ENCODE results near the gene MARCHF10.
"Not testable (repeated sequence)": the region's sequence is repeated elsewhere in the genome, so short reads cannot be mapped to it uniquely, and the experiment has no call there.

The MARCHF10 gene

GRCh38 chr17:62692159-62692651, 115.9 kb downstream of the MARCHF10 start:
- DNase-seq (ENCODE audit: low spot score) = no peak
- no peaks in the 10 kb centered on the region for H3K9me3 Mint-ChIP-seq

DNA sequence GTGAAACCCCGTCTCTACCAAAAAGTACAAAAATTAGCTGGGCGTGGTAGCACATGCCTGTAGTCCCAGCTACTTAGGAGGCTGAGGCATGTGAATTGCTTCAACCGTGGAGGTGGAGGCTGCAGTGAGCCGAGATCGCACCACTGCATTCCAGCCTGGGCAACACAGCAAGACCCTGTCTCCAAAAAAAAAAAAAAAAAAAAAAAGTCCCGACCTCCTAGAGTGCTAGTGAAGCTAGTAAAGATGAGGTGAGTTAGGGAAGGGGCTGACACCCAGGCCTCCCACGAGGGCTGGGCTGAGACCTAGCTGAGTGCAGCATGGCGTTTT, 116.6 kb downstream of the MARCHF10 start:
- H3K9me3 Mint-ChIP-seq; H3K4me3 Mint-ChIP-seq; H3K27me3 Mint-ChIP-seq (ENCODE audit: low read depth); H3K27ac Mint-ChIP-seq; DNase-seq (ENCODE audit: low spot score); H3K36me3 Mint-ChIP-seq (ENCODE audit: low read depth); H3K4me1 Mint-ChIP-seq (ENCODE audit: low read depth): not testable (repeated sequence)

More at GRCh38 chr17:62692159-62692651, 115.9 kb downstream of the MARCHF10 start:
- Mint-ChIP-seq H3K27ac (no peak overlapping the region), H3K27me3 (ENCODE audit: low read depth) (no peaks in the 10 kb centered on the region), H3K4me1 (ENCODE audit: low read depth) (no peaks in the 10 kb centered on the region), H3K4me3 (no peak overlapping the region), H3K36me3 (ENCODE audit: low read depth) (no peaks in the 10 kb centered on the region)

DNA sequence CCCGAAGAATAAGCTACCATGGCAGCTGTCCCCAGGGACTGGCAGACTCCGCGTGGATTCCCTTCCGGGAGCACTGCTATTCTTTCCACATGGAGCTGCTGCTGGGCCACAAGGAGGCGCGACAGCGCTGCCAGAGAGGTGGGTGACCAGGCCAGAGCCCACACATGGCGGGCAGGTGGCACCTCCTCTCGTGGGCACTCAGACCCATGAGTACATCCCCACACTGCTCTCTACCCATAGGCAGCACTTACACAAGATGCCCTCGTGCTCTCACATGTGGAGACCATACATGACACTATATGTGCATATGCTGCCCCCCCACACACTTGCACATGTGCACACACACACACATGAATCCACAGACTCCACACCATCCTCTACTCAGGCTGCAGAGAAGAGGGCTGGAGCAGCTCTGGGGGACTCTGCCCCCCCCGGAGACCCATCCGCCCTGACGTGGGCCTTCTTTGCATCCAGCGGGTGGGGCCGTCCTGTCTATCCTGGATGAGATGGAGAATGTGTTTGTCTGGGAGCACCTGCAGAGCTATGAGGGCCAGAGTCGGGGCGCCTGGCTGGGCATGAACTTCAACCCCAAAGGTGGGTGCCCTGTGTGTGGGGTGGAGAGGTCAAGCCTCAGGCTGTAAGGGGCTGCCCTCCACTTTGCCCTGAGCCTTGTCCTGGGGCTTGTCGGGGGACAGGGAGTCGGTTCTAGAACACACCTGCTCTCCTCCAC, 117.8 kb downstream of the MARCHF10 start:
- DNase-seq (ENCODE audit: low spot score) = no peak
- Mint-ChIP-seq H3K27ac (no peak overlapping the region), H3K27me3 (ENCODE audit: low read depth) (no peaks in the 10 kb centered on the region), H3K9me3 (no peaks in the 10 kb centered on the region), H3K36me3 (ENCODE audit: low read depth) (no peaks in the 10 kb centered on the region), H3K4me1 (ENCODE audit: low read depth) (no peaks in the 10 kb centered on the region), H3K4me3 (no peak overlapping the region)

- Mint-ChIP-seq H3K4me1 (ENCODE audit: low read depth) (no peaks in the 10 kb centered on the region), H3K27me3 (ENCODE audit: low read depth) (no peaks in the 10 kb centered on the region), H3K27ac (no peak overlapping the region), H3K4me3 (no peak overlapping the region), H3K9me3 (no peaks in the 10 kb centered on the region), H3K36me3 (ENCODE audit: low read depth) (no peaks in the 10 kb centered on the region)
- no peak for DNase-seq (ENCODE audit: low spot score)
Measured at GRCh38 chr17:62689441-62690167, 118.5 kb downstream of the MARCHF10 start.

DNA sequence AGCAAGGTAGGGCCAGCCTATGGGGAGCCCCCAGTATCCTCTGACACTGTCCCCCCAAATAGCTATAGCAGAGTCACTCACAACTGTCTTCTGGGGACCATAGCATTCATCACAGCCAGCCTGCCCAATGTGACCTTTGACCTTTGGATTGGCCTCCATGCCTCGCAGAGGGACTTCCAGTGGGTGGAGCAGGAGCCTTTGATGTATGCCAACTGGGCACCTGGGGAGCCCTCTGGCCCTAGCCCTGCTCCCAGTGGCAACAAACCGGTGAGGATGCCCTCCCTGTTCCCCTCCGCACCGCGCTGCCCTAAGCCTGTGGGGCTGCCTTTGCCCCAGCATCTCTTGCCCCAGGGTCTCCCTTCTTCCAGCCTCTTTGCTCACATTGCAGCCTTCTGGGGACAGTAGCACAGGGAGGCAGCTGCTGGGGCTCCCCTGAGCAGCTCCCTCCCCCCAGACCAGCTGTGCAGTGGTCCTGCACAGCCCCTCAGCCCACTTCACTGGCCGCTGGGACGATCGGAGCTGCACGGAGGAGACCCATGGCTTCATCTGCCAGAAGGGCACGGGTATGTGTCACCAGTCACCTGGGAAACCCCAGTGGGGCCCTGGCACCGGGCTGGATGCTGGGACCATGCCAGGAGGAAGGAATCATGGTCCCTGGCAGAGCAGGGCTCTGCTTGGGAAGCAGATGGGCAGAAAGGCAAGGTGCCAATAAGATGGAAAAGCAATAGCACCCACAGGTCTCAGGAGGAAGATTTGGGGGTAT, 119.5 kb downstream of the MARCHF10 start:
- no peak overlapping the region for H3K4me3 Mint-ChIP-seq
- H3K27ac Mint-ChIP-seq = no peak overlapping the region
- no peaks in the 10 kb centered on the region for H3K4me1 Mint-ChIP-seq (ENCODE audit: low read depth)
- DNase-seq (ENCODE audit: low spot score) = no peak
- H3K9me3 Mint-ChIP-seq = no peaks in the 10 kb centered on the region
- H3K36me3 Mint-ChIP-seq (ENCODE audit: low read depth) = no peaks in the 10 kb centered on the region
- no peaks in the 10 kb centered on the region for H3K27me3 Mint-ChIP-seq (ENCODE audit: low read depth)

DNA sequence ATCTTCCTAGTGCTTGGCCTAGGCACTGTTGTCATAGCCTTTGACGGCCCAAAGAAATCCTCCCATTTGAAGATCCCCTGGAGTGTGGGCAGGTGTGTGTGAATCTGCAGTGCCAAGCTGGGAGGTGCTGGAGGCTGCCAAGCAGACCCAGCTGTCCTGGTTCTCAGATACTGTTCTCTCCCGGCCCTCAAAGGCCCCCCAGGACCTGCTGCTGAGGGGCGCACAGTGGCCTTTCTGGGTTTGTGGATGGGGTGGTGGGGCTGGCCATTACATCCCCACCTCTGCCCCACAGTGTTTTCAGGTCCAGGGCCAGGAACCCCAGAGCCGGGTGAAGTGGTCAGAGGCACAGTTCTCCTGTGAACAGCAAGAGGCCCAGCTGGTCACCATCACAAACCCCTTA, 120.1 kb downstream of the MARCHF10 start:
- no peak for DNase-seq (ENCODE audit: low spot score)
- H3K27ac Mint-ChIP-seq = no peak overlapping the region
- no peak overlapping the region for H3K4me3 Mint-ChIP-seq
- no peaks in the 10 kb centered on the region for H3K27me3 Mint-ChIP-seq (ENCODE audit: low read depth)
- H3K36me3 Mint-ChIP-seq (ENCODE audit: low read depth) = no peaks in the 10 kb centered on the region
- no peaks in the 10 kb centered on the region for H3K9me3 Mint-ChIP-seq
- H3K4me1 Mint-ChIP-seq (ENCODE audit: low read depth) = no peaks in the 10 kb centered on the region

DNA sequence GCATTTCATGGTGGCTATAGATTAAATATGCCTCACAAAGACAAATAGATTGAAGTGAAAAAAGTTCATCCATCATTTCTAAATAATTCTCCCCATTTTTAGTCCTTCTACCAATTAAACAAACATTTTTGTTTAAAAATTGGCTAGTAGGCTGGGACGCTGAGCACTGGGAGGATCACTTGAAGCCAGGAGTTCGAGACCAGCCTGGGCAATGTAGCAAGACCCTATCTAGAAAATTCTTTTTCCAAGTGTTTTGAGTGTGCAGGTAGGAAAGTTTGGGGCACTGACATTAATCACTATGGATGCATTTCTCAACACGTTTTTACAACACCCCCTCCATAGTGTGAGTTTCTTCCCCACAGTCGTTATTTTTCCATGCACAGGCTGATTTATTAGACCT, 123.9 kb downstream of the MARCHF10 start:
- H3K4me1 Mint-ChIP-seq (ENCODE audit: low read depth) = no peaks in the 10 kb centered on the region
- no peak for DNase-seq (ENCODE audit: low spot score)
- no peaks in the 10 kb centered on the region for H3K36me3 Mint-ChIP-seq (ENCODE audit: low read depth)
- no peaks in the 10 kb centered on the region for H3K9me3 Mint-ChIP-seq
- H3K4me3 Mint-ChIP-seq = no peak overlapping the region
- H3K27ac Mint-ChIP-seq = no peak overlapping the region
- H3K27me3 Mint-ChIP-seq (ENCODE audit: low read depth) = no peaks in the 10 kb centered on the region

- DNase-seq (ENCODE audit: low spot score) = no peak
- Mint-ChIP-seq H3K36me3 (ENCODE audit: low read depth) (no peaks in the 10 kb centered on the region), H3K27ac (no peak overlapping the region), H3K27me3 (ENCODE audit: low read depth) (no peaks in the 10 kb centered on the region), H3K9me3 (no peaks in the 10 kb centered on the region), H3K4me3 (no peak overlapping the region), H3K4me1 (ENCODE audit: low read depth) (no peaks in the 10 kb centered on the region)
Measured at GRCh38 chr17:62681939-62682381, 126.2 kb downstream of the MARCHF10 start.

GRCh38 chr17:62681061-62681938, 126.8 kb downstream of the MARCHF10 start:
- Mint-ChIP-seq H3K36me3 (ENCODE audit: low read depth) (no peaks in the 10 kb centered on the region), H3K4me3 (no peak overlapping the region), H3K4me1 (ENCODE audit: low read depth) (no peaks in the 10 kb centered on the region), H3K9me3 (no peaks in the 10 kb centered on the region), H3K27me3 (ENCODE audit: low read depth) (no peaks in the 10 kb centered on the region), H3K27ac (no peak overlapping the region)
- no peak for DNase-seq (ENCODE audit: low spot score)

- Mint-ChIP-seq H3K27me3 (ENCODE audit: low read depth) (no peaks in the 10 kb centered on the region), H3K36me3 (ENCODE audit: low read depth) (no peaks in the 10 kb centered on the region), H3K4me3 (no peak overlapping the region), H3K27ac (no peak overlapping the region), H3K9me3 (no peaks in the 10 kb centered on the region), H3K4me1 (ENCODE audit: low read depth) (no peaks in the 10 kb centered on the region)
- no peak for DNase-seq (ENCODE audit: low spot score)
Measured at GRCh38 chr17:62680541-62681052, 127.5 kb downstream of the MARCHF10 start.

DNA sequence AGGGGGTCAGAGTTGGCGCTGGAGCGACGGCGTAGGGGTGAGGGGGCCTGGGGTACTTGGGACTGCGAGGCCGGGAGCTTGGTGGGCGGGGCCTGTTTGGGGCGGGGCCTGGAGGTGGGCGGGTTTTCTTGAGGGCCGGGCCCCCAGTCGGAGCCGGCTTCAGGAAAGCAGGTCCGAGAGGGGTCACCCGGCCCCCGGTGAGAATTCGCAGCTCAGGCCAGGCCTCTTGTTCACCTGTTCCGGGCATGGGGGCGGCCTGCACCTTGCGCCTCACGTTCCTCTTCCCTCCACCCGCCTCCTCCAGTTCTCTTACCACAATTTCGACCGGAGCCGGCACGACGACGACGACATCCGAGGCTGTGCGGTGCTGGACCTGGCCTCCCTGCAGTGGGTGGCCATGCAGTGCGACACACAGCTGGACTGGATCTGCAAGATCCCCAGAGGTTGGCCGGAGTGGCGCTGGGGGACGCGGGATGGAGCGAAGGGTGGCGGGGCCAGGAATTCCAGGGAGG, 128.2 kb downstream of the MARCHF10 start:
- Mint-ChIP-seq H3K9me3 (no peaks in the 10 kb centered on the region), H3K4me1 (ENCODE audit: low read depth) (no peaks in the 10 kb centered on the region), H3K36me3 (ENCODE audit: low read depth) (no peaks in the 10 kb centered on the region), H3K27me3 (ENCODE audit: low read depth) (no peaks in the 10 kb centered on the region), H3K4me3 (no peak overlapping the region), H3K27ac (no peak overlapping the region)
- DNase-seq (ENCODE audit: low spot score) = no peak

GRCh38 chr17:62678214-62678919, 129.7 kb downstream of the MARCHF10 start:
- no peak for DNase-seq (ENCODE audit: low spot score)
- no peaks in the 10 kb centered on the region for H3K4me1 Mint-ChIP-seq (ENCODE audit: low read depth)

More at GRCh38 chr17:62678214-62678919, 129.7 kb downstream of the MARCHF10 start:
- H3K36me3 Mint-ChIP-seq (ENCODE audit: low read depth) = no peaks in the 10 kb centered on the region
- H3K27ac Mint-ChIP-seq = no peak overlapping the region
- no peak overlapping the region for H3K4me3 Mint-ChIP-seq
- no peaks in the 10 kb centered on the region for H3K27me3 Mint-ChIP-seq (ENCODE audit: low read depth)
- no peaks in the 10 kb centered on the region for H3K9me3 Mint-ChIP-seq

Measured in T-helper 2 cell treated with Interferon-gamma antibody and Interleukin-4, amounts not matched to agents 5 μg/mL and 100 μg/mL, for 36 hours (primary cell).